ENCODE results near the gene EEF1E1.

EEF1E1 gene

GRCh38 chr6:8087870-8088754 lies 14.2 kb downstream of the EEF1E1 start:
- no peak for DNase-seq

GRCh38 chr6:8086755-8087306 lies 15.5 kb downstream of the EEF1E1 start:
- DNase-seq: no peak

GRCh38 chr6:8085053-8085511 lies 17.3 kb downstream of the EEF1E1 start:
- DNase-seq: no peak

GRCh38 chr6:8084586-8084985 lies 17.8 kb downstream of the EEF1E1 start:
- no peak for DNase-seq

- DNase-seq: no peak
These were observed 19.1 kb downstream of the EEF1E1 start for GRCh38 chr6:8082954-8083858.

- DNase-seq: no peak
These were observed 19.8 kb downstream of the EEF1E1 start for GRCh38 chr6:8082572-8082953.

- no peak for DNase-seq
These were observed 21.8 kb downstream of the EEF1E1 start for GRCh38 chr6:8080362-8081151.

- DNase-seq: no peak
These were observed 23.2 kb downstream of the EEF1E1 start for GRCh38 chr6:8079126-8079525.

- no peak for DNase-seq
These were observed 24.4 kb downstream of the EEF1E1 start for GRCh38 chr6:8077991-8078390.

- DNase-seq: no peak
These were observed 26.6 kb downstream of the EEF1E1 start for GRCh38 chr6:8075704-8076103.

GRCh38 chr6:8075185-8075584 lies 27.2 kb downstream of the EEF1E1 start:
- DNase-seq: no peak

- no peak for DNase-seq
These were observed 28.1 kb downstream of the EEF1E1 start for GRCh38 chr6:8074213-8074612.

- DNase-seq: no peak
These were observed 28.6 kb downstream of the EEF1E1 start for GRCh38 chr6:8073758-8074157.

GRCh38 chr6:8070718-8071117 lies 31.6 kb downstream of the EEF1E1 start:
- DNase-seq: no peak

GRCh38 chr6:8069631-8070284 lies 32.6 kb downstream of the EEF1E1 start:
- DNase-seq: no peak

GRCh38 chr6:8069151-8069550 lies 33.2 kb downstream of the EEF1E1 start:
- DNase-seq: no peak

- no peak for DNase-seq
These were observed 36.2 kb downstream of the EEF1E1 start for GRCh38 chr6:8066108-8066507.

GRCh38 chr6:8065519-8065911 lies 36.8 kb downstream of the EEF1E1 start:
- DNase-seq: no peak

- DNase-seq: no peak
These were observed 37.5 kb downstream of the EEF1E1 start for GRCh38 chr6:8064638-8065518.

- DNase-seq: peak; percentile 85
These were observed 38.3 kb downstream of the EEF1E1 start, which contains the start of gene BLOC1S5 for GRCh38 chr6:8063761-8064637. BLOC1S5 (minus strand) TSS chr6:8064389; CDS start chr6:8064376, 13 bp downstream.

All from NCI-H1092 (cell line).